ENCODE data around the gene ZDHHC11.

Gene ZDHHC11

GRCh38 chr5:886716-887325, 36.0 kb upstream of the ZDHHC11 start:
- TF ChIP-seq CTCF (IDR thresholded peaks at IDR 0.05; ENCODE audit: low read depth, low read length, poor library complexity, severe bottlenecking): no peak
- no peak for TF ChIP-seq EZH2phosphoT487 (IDR thresholded peaks at IDR 0.05; ENCODE audit: borderline replicate concordance, low read length)
- no peaks in the 10 kb centered on the region for H3K9me2 ChIP-seq (replicated peaks; ENCODE audit: control insufficient read depth, low read length)
- H3K4me3 ChIP-seq (ENCODE audit: low read length): no peak overlapping the region
- H3K9me3 ChIP-seq (ENCODE audit: control insufficient read depth, insufficient read depth, low read length): no peaks in the 10 kb centered on the region
- peaks cover 100% of the 10 kb centered on the region for H3K36me3 ChIP-seq (ENCODE audit: control insufficient read depth, low read length)
- no peak overlapping the region for H3K27ac ChIP-seq (ENCODE audit: low read depth, low read length)
- H3F3A ChIP-seq (ENCODE audit: control insufficient read depth, insufficient read depth): peaks cover 5% of the 10 kb centered on the region; the same call in 1 of the 2 replicates
- H4K20me1 ChIP-seq (ENCODE audit: control insufficient read depth, insufficient read depth, low read depth, low read length): peaks cover 13% of the 10 kb centered on the region; the same call in 1 of the 2 replicates
- H3K27me3 ChIP-seq (ENCODE audit: control insufficient read depth, low read length): no peaks in the 10 kb centered on the region
- H3K79me2 ChIP-seq (ENCODE audit: control insufficient read depth, low read length): peaks cover 100% of the 10 kb centered on the region
- no peak overlapping the region for H3K4me2 ChIP-seq (ENCODE audit: low read length)
- H3K4me1 ChIP-seq (ENCODE audit: control insufficient read depth, low read length): peaks cover 11% of the 10 kb centered on the region

GRCh38 chr5:886036-886435, 35.2 kb upstream of the ZDHHC11 start:
- H3K4me1 ChIP-seq (ENCODE audit: control insufficient read depth, low read length): peaks cover 3% of the 10 kb centered on the region
- peaks cover 100% of the 10 kb centered on the region for H3K36me3 ChIP-seq (ENCODE audit: control insufficient read depth, low read length)
- no peak overlapping the region for H3K27ac ChIP-seq (ENCODE audit: low read depth, low read length)
- H3K9me3 ChIP-seq (ENCODE audit: control insufficient read depth, insufficient read depth, low read length): no peaks in the 10 kb centered on the region
- H3F3A ChIP-seq (ENCODE audit: control insufficient read depth, insufficient read depth): peaks cover 5% of the 10 kb centered on the region; the same call in 1 of the 2 replicates
- peaks cover 13% of the 10 kb centered on the region; the same call in 1 of the 2 replicates for H4K20me1 ChIP-seq (ENCODE audit: control insufficient read depth, insufficient read depth, low read depth, low read length)
- TF ChIP-seq EZH2phosphoT487 (IDR thresholded peaks at IDR 0.05; ENCODE audit: borderline replicate concordance, low read length): no peak
- H3K9me2 ChIP-seq (replicated peaks; ENCODE audit: control insufficient read depth, low read length): no peaks in the 10 kb centered on the region
- H3K4me3 ChIP-seq (ENCODE audit: low read length): no peak overlapping the region
- peaks cover 100% of the 10 kb centered on the region for H3K79me2 ChIP-seq (ENCODE audit: control insufficient read depth, low read length)
- H3K27me3 ChIP-seq (ENCODE audit: control insufficient read depth, low read length): no peaks in the 10 kb centered on the region
- no peak overlapping the region for H3K4me2 ChIP-seq (ENCODE audit: low read length)

- Histone ChIP-seq H3K27me3 (ENCODE audit: control insufficient read depth, low read length) (no peaks in the 10 kb centered on the region), H3K9me2 (replicated peaks; ENCODE audit: control insufficient read depth, low read length) (no peaks in the 10 kb centered on the region), H3K4me3 (ENCODE audit: low read length) (no peak overlapping the region), H3K9me3 (ENCODE audit: control insufficient read depth, insufficient read depth, low read length) (no peaks in the 10 kb centered on the region), H3F3A (ENCODE audit: control insufficient read depth, insufficient read depth) (peaks cover 5% of the 10 kb centered on the region; the same call in 1 of the 2 replicates), H3K4me1 (ENCODE audit: control insufficient read depth, low read length) (no peaks in the 10 kb centered on the region; the same call in 1 of the 2 replicates), H3K36me3 (ENCODE audit: control insufficient read depth, low read length) (peaks cover 100% of the 10 kb centered on the region), H4K20me1 (ENCODE audit: control insufficient read depth, insufficient read depth, low read depth, low read length) (peaks cover 13% of the 10 kb centered on the region; the same call in 1 of the 2 replicates), H3K79me2 (ENCODE audit: control insufficient read depth, low read length) (peaks cover 97% of the 10 kb centered on the region), H3K4me2 (ENCODE audit: low read length) (no peak overlapping the region), H3K27ac (ENCODE audit: low read depth, low read length) (no peak overlapping the region)
- TF ChIP-seq EZH2phosphoT487 (IDR thresholded peaks at IDR 0.05; ENCODE audit: borderline replicate concordance, low read length): no peak
- no peak for TF ChIP-seq CTCF (IDR thresholded peaks at IDR 0.05; ENCODE audit: low read depth, low read length, poor library complexity, severe bottlenecking)
Measured at GRCh38 chr5:885529-885928, 34.7 kb upstream of the ZDHHC11 start.

- TF ChIP-seq CTCF (IDR thresholded peaks at IDR 0.05; ENCODE audit: low read depth, low read length, poor library complexity, severe bottlenecking) (no peak), EZH2phosphoT487 (IDR thresholded peaks at IDR 0.05; ENCODE audit: borderline replicate concordance, low read length) (no peak)
- peaks cover 5% of the 10 kb centered on the region; the same call in 1 of the 2 replicates for H3F3A ChIP-seq (ENCODE audit: control insufficient read depth, insufficient read depth)
- H3K27me3 ChIP-seq (ENCODE audit: control insufficient read depth, low read length): no peaks in the 10 kb centered on the region
- peaks cover 13% of the 10 kb centered on the region; the same call in 1 of the 2 replicates for H4K20me1 ChIP-seq (ENCODE audit: control insufficient read depth, insufficient read depth, low read depth, low read length)
- no peaks in the 10 kb centered on the region for H3K4me1 ChIP-seq (ENCODE audit: control insufficient read depth, low read length)
- no peaks in the 10 kb centered on the region for H3K9me2 ChIP-seq (replicated peaks; ENCODE audit: control insufficient read depth, low read length)
- peaks cover 95% of the 10 kb centered on the region for H3K36me3 ChIP-seq (ENCODE audit: control insufficient read depth, low read length)
- H3K79me2 ChIP-seq (ENCODE audit: control insufficient read depth, low read length): peaks cover 92% of the 10 kb centered on the region
- no peaks in the 10 kb centered on the region for H3K9me3 ChIP-seq (ENCODE audit: control insufficient read depth, insufficient read depth, low read length)
- no peak overlapping the region for H3K4me3 ChIP-seq (ENCODE audit: low read length)
- H3K27ac ChIP-seq (ENCODE audit: low read depth, low read length): no peak overlapping the region
- no peak overlapping the region for H3K4me2 ChIP-seq (ENCODE audit: low read length)
Measured at GRCh38 chr5:885127-885442, 34.3 kb upstream of the ZDHHC11 start.

Measured in DOHH2 (cell line).